HG02840 (cell line): ENCODE measurements around the gene MAGIX.
"Not testable (repeated sequence)": the region's sequence is repeated elsewhere in the genome, so short reads cannot be mapped to it uniquely, and the experiment has no call there.

Source experiments
- ATAC-seq: cut with Tn5 transposase; IDR thresholded peaks from one replicate; pipeline ENCODE4 v1.9.1; 2021; ENCODE audit warnings: mild to moderate bottlenecking, moderate library complexity, moderate number of reproducible peaks; ENCODE audit not compliant: unreplicated experiment, low FRiP score

Gene MAGIX

GRCh38 chrX:49162620-49163019 is at the start of gene MAGIX:
MAGIX (plus strand) TSS chrX:49162758; CDS start chrX:49162890, 132 bp downstream.
- no peak for ATAC-seq

- ATAC-seq, result no peak
Measured at GRCh38 chrX:49116076-49116475, 46.5 kb upstream of the MAGIX start.

GRCh38 chrX:49116716-49117115 is 45.8 kb upstream of the MAGIX start:
- no peak for ATAC-seq

GRCh38 chrX:49117581-49117980 is 45.0 kb upstream of the MAGIX start:
- ATAC-seq, result no peak

GRCh38 chrX:49120091-49120490 is 42.5 kb upstream of the MAGIX start:
- ATAC-seq, result no peak

GRCh38 chrX:49122499-49122898 is 40.1 kb upstream of the MAGIX start:
- ATAC-seq, result no peak

GRCh38 chrX:49127742-49128258 is 34.8 kb upstream of the MAGIX start:
- ATAC-seq, result not testable (repeated sequence)

GRCh38 chrX:49129427-49129826 is 33.1 kb upstream of the MAGIX start:
- no peak for ATAC-seq

GRCh38 chrX:49132275-49132674 is 30.3 kb upstream of the MAGIX start:
- not testable (repeated sequence) for ATAC-seq

GRCh38 chrX:49133759-49134158 is 28.8 kb upstream of the MAGIX start:
- no peak for ATAC-seq

- no peak for ATAC-seq
Measured at GRCh38 chrX:49137492-49137891, 25.1 kb upstream of the MAGIX start.

GRCh38 chrX:49139713-49140112 is 22.8 kb upstream of the MAGIX start:
- ATAC-seq, result no peak

- not testable (repeated sequence) for ATAC-seq
Measured at GRCh38 chrX:49142264-49142663, 20.3 kb upstream of the MAGIX start.

GRCh38 chrX:49143154-49143553 is 19.4 kb upstream of the MAGIX start:
- not testable (repeated sequence) for ATAC-seq

- ATAC-seq, result no peak
Measured at GRCh38 chrX:49147282-49147681, 15.3 kb upstream of the MAGIX start.

- no peak for ATAC-seq
Measured at GRCh38 chrX:49147936-49148335, 14.6 kb upstream of the MAGIX start.

- ATAC-seq, result not testable (repeated sequence)
Measured at GRCh38 chrX:49148390-49149100, 14.0 kb upstream of the MAGIX start.

GRCh38 chrX:49149291-49149690 is 13.3 kb upstream of the MAGIX start:
- not testable (repeated sequence) for ATAC-seq

GRCh38 chrX:49153467-49153866 is 9.1 kb upstream of the MAGIX start:
- ATAC-seq, result no peak

- no peak for ATAC-seq
Measured at GRCh38 chrX:49155243-49155899, 7.2 kb upstream of the MAGIX start.

GRCh38 chrX:49155900-49156837 is 6.4 kb upstream of the MAGIX start:
- ATAC-seq, result no peak
